Retinal pigment epithelial cell (primary cell): ENCODE measurements around the gene PHF3.

Experiments
- DNase-seq: peaks from one replicate; pipeline ENCODE4 v3.0.0-alpha.2; 2010; ENCODE audit warnings: low read depth
- H3K4me3 ChIP-seq: 2 replicates; pipeline ENCODE4 v1.5.1; 2011; ENCODE audit warnings: mild to moderate bottlenecking, low read length, control low read depth, moderate library complexity
- CTCF ChIP-seq: conservative IDR thresholded peaks from 2 replicates; pipeline ENCODE4 v1.5.1; 2011; ENCODE audit warnings: low read depth, low read length, control low read depth, inconsistent platforms

Gene PHF3

GRCh38 chr6:63764318-63764916 lies 128.8 kb downstream of the PHF3 start:
- TF ChIP-seq CTCF, result peak; percentile 27
- DNase-seq, result no peak
- no peak overlapping the region for H3K4me3 ChIP-seq
